GM12864 (cell line): ENCODE data around the gene TBX1.

Source experiments
- DNase-seq: peaks from one replicate; pipeline ENCODE4 v3.0.0-alpha.2; 2011; ENCODE audit warnings: low read depth
- H3K4me3 ChIP-seq: 2 replicates; pipeline ENCODE4 v1.5.1; 2011; ENCODE audit warnings: mild to moderate bottlenecking, low read depth, low read length, control low read depth
- TF ChIP-seq, protein P1 (sequence below): IDR thresholded peaks from 2 replicates; pipeline ENCODE4 v1.5.1; 2011; ENCODE audit warnings: low read depth, mild to moderate bottlenecking, moderate library complexity, low read length, control low read depth, inconsistent platforms; ENCODE audit errors: missing control alignments

TBX1 gene

DNA sequence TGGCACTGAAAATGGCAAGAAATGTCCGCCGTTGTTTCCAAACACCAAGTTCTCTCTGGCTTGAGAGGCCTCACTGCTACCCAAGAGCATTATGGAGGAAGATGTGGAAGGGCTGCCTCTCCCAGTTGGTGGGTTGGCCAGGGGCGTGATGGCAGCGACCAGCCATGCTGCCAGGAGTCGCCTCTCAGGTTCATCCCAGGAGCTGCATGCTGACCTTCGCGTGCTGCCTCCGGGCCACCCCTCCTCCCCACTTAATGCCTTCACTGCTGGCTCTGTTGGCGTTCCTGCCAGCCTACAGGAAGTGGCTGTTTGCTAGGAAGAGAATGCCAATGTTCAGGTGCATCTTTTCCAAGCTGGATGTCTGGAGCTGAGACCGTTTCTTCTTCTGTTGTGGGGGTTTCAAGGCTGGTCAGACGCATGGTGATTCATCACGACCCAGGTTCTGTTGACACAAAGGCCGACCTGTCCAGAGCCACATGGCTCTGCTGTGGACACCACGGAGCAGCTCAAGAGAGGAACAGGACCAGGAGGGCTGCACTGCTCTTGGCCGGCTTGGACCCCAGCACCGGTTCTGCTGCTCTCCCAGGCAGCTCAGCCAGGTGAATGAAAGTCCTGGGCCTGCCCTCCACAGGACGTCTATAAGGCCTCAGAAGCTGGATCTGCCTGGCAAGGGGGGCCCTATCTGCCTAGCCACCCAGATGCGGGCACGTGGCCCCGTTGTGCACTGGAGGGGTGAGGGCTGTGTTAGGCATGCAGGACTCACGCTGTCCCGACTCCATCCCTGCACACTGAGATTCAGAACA lies 25.1 kb downstream of the TBX1 start:
- no peak for DNase-seq
- H3K4me3 ChIP-seq, result no peak overlapping the region
- TF ChIP-seq, protein P1, sequence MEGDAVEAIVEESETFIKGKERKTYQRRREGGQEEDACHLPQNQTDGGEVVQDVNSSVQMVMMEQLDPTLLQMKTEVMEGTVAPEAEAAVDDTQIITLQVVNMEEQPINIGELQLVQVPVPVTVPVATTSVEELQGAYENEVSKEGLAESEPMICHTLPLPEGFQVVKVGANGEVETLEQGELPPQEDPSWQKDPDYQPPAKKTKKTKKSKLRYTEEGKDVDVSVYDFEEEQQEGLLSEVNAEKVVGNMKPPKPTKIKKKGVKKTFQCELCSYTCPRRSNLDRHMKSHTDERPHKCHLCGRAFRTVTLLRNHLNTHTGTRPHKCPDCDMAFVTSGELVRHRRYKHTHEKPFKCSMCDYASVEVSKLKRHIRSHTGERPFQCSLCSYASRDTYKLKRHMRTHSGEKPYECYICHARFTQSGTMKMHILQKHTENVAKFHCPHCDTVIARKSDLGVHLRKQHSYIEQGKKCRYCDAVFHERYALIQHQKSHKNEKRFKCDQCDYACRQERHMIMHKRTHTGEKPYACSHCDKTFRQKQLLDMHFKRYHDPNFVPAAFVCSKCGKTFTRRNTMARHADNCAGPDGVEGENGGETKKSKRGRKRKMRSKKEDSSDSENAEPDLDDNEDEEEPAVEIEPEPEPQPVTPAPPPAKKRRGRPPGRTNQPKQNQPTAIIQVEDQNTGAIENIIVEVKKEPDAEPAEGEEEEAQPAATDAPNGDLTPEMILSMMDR, result no peak

DNA sequence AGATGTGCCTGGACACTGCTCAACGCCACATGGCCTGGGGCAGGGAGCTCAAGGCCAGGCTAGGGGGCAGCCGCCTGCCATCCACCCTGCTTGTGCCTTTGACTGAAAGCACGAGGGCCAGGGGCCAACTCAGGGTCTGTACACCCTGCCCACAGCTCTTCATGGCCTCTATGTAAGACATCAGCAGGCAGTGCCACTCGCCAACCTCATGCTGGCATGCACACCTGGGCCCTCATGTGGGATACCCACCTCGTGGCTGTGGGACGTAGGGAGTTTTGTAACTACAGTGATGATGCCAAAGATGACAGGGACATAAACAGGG lies 25.6 kb downstream of the TBX1 start:
- DNase-seq, result no peak
- TF ChIP-seq, protein P1, result no peak
- H3K4me3 ChIP-seq, result no peak overlapping the region

DNA sequence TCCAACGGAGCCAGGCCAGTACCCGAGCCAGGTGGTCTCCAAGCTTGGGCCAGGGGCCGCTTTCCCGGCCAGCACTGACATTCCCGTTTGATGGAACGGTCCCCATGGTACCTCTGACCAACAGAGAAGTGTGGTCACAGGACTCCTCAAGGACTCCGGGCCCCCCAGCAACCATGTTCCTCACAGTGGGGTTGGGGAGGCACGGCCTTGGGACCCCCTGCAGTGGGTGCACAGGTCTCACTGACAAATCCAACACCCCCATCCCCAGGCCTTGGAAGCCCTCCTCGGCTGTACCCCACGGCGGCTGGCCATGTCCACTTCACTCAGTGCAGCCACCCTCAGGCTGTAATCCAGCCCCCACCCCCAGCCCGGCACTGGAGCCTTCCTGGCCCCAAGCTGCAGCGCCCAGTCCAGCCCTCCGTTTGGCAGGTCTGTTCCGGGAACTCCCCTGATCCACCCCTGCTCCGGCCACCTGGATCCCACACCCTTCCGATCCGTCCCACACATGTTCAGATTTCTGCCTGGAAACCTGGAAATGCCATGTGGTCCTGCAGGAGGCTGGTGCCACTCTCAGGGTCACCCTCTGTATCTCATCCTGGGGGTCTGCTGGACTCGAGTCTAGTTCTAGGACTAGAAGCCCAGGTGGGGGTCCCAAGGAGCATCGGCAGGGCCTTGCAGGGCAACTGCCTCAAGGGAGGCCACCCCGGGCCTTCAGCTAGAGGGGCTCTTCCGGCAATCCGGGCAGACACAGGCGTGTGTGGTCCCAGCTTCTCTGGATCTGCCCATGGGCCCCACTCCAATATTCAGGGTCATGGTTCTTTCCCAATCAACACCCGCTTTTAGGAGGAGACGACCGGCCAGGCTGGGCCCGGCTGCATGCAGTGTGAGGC lies 26.6 kb downstream of the TBX1 start:
- no peak overlapping the region for H3K4me3 ChIP-seq
- TF ChIP-seq, protein P1, result no peak
- no peak for DNase-seq

DNA sequence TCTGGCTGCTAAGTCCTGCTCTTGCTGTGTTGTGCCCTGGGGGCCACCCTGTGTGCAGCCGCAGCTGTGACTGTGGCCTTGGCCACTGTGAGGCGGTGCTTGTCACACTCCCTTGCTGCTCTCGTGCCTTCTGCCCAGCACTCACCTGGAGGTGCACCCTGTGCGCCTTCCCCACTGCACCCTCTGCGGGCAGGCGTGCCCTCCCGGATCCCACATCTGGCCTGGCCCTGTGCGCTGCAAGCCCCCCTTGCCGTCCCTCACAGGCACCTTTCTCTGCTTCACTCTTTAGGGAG lies 27.2 kb downstream of the TBX1 start:
- TF ChIP-seq, protein P1, result no peak
- DNase-seq, result no peak
- no peak overlapping the region for H3K4me3 ChIP-seq

DNA sequence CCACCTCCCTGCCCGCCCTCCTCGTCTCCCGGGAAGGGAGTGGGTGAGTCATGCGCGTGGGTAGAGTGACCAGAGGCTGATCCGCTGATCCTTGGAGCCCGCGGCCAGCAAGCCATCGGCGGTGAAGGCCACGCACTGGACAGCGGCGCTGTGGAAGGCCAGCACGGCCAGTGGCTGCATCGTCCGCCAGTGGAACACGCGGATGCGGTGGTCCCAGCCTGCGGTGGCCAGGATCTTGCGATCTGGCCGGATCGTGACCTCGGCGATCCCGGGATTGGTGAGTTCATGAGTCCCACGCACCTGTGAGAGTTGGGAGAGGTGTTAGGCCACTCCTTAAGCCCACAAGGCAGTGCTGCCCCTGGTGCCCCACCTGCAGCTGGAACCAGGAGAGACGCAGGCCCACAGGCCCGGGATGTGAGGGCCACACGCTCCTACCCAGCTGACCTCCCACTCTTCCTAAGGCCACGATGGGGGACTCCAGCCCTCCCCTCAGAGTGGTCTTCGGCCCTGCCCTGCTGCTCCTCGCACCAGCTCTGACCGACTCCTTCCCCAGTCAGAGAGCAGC lies 28.2 kb downstream of the TBX1 start:
- no peak overlapping the region for H3K4me3 ChIP-seq
- TF ChIP-seq, protein P1, result no peak
- no peak for DNase-seq

DNA sequence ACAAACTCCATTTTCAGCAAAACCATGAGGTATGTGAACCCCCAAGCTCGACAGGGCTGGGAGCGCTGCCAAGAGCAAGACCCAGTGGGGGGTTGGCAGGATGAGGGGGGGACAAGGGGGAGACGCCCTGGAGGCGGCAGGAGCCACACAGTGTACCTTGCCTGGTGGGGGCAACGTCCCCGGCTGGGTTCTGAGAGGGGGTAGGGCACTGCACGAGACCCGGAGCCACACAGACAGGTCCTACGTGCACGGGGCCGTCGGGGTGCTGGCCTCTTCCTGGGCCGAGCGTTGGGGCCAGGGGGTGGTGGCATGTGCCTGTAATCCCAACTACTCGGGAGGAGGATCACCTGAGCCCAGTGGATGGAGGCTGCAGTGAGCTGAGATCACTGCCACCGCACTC lies 28.8 kb downstream of the TBX1 start:
- H3K4me3 ChIP-seq, result no peak overlapping the region
- TF ChIP-seq, protein P1, result no peak
- no peak for DNase-seq
